NAMALWA (cell line): ENCODE measurements around the gene RAB3A.
A peak's percentile ranks its signal among the peaks of the same experiment; 100 is the strongest.

Experiments
- DNase-seq: peaks from one replicate; pipeline ENCODE4 v3.0.0-alpha.2; 2015; ENCODE audit warnings: low spot score

RAB3A gene, protein sequence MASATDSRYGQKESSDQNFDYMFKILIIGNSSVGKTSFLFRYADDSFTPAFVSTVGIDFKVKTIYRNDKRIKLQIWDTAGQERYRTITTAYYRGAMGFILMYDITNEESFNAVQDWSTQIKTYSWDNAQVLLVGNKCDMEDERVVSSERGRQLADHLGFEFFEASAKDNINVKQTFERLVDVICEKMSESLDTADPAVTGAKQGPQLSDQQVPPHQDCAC

DNA sequence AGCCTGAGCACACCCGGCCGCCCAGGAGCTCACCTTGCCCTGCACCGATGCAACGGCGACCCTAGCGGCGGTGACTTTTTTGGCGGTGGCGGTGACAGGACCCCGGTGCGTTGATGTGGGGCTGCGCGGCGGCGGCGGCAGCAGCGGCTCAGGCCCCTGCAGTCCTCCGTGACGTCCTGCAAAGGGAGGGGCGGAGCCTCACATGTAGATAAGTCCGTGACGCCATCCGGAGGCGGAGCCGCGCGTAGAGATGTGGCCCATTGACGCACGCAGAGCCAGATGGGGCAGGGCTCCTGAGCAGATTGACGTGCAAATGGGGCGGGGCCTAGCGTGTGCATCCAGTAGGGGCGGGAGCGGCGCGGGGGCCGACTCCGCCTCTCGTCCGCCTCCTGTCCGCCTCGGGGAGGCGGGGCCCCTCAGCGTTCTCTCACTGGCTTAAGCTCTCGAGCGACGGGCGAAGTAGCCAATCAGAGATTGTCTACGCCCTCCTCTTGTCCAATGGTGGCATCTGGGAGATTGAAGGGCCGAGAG is at the start of gene RAB3A:
RAB3A (minus strand) TSS at position 180 of the 531 bp plus-strand sequence. CDS start 1,302 bp downstream, outside the sequence.
- DNase-seq: peak; percentile 100

DNA sequence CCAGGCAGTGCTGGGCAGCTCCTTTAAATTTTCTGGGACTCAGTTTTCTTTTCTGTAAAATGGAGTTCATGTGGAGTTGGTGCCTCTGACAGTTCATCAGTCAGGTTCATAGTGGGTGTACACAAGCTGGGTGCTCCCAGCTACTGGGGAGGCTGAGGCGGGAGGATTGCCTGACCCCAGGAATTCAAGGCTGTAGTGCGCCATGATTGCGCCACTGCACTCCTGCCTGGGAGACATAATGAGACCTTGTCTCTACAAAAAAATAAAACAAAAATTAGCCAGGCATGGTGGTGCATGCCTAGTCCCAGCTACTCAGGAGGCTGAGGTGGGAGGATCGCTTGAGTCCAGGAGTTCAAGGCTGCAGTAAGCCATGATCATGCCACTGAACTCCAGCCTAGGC is 49.3 kb upstream of the RAB3A start:
- DNase-seq: no peak

DNA sequence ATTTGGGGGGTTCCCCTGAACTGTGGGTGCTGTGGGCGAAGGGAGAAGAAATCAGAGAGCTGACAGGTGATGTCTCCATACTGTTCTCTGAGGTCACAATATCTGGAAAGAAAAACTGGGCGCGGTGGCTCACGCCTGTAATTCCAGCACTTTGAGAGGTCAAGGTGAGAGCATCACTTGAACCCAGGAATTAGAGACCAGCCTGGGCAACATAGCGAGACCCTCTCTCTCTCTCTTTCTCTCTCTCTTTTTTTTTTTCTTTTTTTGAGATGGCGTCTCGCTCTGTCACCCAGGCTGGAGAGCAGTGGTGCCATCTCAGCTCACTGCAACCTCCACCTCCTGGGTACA is 48.5 kb upstream of the RAB3A start:
- no peak for DNase-seq

DNA sequence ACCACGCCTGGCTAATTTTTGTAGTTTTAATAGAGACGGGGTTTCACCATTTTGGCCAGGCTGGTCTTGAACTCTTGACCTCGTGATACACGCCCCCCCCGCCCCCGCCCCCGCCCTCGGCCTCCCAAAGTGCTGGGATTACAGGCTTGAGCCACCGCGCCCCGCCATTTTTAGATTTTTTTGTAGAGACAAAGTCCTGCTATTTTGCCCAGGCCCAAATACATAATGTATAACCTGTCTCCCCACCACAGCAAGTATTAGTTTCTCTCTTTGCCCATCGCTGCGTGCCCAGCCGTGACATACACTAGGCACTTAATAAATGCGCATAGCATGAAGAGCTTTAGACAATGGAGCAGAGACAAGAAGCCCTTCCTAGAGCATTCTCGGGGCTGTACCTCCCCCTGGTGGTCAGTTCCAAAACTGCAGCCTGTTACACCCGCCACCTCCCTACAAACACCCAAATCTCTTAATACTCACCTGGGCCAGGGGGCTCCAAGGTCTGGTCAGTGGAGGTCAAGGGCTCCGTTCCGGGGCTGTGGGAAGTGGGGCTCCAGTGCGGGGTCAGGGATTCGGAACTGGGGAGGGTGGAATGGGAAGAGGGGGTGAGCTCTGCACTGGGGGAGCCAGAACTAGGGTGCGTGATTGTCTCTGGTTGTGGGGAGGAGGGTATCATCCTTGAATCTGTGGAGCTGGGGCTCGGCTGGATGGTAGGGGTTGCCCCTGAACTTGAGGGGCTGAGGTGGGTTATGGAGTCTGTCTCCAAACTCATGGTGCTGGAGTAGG is 47.9 kb upstream of the RAB3A start:
- DNase-seq: peak; percentile 85

DNA sequence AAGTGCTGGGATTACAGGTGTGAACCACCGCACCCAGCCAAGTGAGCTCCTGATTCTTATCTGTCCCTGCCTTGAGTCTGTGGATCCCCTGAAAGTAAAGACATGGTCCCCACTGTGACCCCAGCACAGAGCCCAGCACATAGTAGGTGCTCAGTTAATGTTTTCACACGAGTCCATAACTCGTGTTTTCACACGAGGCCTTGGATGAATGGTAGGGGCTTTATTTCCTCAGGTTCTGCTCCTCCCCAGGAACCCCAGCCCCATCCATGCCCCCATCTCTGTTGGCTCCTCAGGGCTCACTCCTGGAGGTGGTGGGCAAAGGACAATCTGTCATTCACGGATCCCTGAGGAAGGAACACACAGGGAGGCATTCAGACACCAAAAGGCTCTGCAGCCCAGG is 46.0 kb upstream of the RAB3A start:
- no peak for DNase-seq

DNA sequence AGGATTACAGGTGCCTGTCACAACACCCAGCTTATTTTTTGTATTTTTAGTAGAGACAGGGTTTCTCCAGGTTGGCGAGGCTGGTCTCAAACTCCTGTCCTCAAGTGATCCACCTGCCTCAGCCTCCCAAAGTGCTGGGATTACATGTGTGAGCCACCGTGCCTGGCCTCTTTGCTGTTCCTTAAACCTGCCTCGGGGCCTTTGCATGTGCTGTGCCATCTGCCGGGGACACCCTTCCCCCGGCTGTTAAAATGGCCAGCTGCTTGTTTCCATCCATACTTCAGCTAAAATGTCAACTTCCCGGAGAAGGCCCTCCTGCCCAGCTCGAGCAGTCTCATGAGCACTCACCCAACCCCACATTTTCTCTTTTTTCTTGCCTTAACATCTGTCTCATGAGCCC is 41.5 kb upstream of the RAB3A start:
- no peak for DNase-seq

DNA sequence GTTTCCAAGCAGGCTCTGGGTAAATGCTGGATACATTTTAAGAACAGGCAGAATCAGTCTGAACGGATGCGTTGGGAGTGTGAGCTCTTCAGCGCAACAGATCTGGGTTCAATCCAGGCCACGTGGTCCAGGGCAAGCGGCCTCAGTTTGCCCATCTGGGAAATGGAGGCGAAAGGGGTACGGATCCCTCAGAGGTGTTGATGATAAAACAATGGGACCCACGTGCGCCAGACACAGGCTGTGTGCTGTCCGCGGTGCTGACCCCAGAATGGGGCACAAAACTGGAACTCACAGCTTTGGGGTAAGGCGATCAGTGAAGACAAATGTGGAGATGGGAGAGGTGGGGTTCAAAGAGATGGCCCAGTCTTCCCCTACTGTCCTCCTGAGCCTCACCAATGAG is 35.5 kb upstream of the RAB3A start:
- no peak for DNase-seq

DNA sequence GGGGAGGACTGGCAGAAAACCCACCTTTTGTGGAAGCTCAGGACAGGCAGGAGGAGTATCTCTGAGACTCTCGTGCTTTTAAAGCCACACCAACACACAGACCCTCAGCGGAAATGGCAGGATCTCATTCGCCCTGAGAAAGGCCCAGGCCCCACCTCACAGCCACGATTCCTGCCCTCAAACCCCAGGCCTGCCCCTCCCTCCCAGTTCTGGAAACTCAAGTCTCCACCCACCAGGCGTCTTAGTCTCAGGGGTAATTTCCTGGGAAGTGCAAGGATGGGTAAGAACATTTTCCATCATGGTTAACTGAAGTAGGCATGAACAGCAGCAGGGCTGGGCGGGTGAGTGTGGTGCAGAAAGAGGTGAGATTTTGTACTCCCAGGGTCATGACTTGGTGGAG is 30.4 kb upstream of the RAB3A start:
- DNase-seq: no peak

DNA sequence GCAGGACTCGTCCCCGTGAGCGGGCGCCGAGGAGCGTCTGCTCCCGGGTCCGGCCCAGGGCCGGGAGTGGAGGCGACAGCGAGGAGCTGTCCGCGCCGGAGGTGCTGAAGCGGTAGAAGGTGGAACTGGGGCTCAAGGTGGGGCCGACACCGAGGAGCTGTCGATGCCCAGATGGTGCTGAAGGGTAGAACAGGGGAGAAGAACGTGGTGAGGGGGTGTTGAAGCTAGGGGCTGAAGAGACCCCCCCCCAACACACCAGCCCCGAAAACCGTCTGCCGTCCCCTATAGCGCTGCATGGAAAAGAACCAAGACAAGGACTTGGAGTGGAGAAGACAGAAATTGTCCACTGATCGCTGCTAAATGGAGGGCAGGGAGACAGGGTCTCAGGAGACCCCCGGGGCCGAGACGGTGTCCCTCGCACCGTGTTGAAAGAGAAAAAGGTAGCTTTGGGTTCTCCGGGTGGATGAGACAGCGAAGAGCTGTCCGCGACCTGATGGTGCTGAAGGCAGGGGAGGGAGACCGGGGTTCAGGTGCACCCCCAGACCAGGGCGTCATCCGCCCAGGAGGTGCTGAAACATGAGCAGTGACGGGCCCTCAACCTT is 29.5 kb upstream of the RAB3A start:
- DNase-seq: no peak

DNA sequence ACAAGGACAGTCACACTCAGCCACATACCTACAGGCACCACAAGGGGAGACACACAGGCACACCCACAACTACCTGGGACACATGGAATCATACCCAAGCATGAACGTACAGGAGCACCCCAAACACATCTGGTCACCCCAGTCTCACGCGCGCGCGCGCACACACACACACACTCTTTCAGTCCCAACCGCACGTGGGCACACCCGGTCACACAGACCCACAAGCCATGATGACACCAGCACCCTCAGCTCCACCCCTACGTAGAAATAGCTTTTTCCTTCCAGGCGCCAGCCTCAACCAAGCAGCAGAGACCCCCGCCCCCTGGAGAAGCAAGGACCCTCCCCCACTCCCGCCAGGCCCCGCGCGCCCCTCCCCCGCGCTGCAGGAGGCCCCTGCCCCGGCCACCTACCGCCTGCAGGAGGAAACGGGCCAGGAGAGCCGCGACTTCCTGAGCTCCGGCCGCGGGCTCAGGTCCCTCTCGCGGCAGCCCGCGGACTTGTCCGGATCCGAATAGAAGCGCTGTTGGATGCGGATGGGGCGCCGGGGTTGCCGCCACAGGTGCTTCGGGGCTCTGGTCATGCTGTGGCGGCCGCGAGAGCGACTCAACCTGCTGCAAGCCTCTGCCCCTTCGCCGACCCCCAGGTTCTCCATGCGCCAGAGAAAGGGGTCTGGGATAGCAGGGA is 28.8 kb upstream of the RAB3A start:
- DNase-seq: no peak

DNA sequence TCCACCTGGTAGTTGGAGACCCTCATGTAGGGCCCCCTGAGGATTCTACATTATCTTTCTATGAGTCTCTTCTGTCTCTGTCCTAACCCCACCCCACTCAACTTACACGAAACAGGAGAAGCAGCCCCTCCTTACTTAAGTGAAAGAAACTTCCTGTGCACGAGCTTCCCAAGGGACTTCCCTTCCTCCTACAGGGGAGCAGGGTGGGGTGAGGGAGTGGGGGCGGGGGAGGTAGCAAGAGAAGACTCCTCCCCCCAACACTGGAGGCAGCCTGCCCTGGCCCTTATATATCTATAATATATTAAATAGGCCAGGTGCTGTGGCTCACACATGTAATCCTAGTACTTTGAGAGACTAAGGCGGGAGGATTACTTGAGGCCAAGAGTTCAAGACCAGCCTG is 27.9 kb upstream of the RAB3A start:
- DNase-seq: no peak

DNA sequence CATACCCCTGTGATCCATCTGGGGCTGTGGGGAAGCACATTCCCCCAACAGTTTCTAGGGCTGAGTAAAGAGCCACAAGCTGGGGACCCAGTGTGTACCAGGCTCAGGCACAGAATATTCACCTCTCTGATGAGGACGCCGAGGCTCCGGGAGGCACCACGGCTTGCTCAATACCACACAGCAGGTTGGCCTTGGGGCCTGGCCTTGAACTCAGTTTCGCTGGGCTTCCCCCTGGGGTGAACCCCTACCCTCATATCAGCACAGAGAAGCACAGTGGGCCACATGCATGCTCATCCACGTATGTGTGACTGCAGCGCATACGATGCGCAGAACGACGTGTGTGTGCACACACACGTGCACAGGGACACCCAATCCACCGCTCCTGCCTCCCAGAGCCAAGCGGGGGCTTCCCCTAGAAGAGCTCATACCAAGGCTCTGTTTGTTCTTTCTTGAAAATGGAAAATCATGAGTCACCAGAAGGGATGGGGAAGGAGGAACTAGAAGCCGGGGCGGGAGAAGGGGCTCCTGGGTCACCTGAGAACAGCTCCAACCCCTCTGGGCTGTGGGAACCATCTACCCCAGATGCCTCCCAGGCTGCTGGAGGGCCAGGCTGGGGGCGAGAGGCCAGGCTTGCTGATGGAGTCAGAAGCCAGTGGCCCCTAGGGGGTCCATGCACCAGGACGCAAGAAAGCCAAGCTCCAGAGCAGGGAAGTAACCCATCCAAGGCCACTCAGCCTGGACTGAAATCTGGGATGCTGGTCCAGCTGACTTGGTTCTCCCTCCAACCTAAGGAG is 27.3 kb upstream of the RAB3A start:
- no peak for DNase-seq

DNA sequence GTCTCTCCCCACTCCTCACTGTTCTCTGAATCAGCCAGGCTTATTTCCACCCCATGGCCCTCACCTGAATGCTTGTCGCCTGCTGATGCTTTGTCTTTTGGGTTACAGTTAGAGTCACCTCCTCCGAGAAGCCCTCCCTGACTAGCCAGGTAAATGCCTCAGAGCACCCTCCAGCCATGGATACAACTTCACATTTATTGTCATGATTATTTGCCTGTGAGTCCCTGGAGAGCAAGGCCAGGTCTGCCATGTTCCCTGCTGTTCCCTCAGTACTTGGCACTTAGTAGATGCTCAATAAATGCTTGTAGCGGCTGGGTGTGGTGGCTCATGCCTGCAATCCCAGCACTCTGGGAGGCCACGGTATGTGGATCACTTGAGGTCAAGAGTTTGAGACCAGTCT is 26.1 kb upstream of the RAB3A start:
- DNase-seq: no peak

DNA sequence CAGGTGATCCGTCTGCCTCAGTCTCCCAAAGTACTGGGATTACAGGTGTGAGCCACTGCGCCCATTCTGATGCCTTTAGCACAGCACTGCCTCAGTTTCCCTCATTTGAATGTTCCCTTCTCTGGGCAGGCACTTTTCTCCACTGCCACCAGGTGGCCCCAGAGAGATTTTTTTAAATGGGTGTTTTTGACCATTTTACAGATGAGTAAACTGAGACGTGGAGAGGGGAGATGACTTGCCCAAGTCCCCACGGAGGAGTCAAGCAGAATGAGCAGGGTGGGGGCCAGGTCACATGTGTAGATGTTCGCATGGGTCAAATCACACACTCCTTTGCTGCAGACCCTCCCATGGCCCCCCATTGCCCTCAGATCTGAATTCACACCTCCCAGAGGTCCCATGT is 25.6 kb upstream of the RAB3A start:
- peak; percentile 60 for DNase-seq

DNA sequence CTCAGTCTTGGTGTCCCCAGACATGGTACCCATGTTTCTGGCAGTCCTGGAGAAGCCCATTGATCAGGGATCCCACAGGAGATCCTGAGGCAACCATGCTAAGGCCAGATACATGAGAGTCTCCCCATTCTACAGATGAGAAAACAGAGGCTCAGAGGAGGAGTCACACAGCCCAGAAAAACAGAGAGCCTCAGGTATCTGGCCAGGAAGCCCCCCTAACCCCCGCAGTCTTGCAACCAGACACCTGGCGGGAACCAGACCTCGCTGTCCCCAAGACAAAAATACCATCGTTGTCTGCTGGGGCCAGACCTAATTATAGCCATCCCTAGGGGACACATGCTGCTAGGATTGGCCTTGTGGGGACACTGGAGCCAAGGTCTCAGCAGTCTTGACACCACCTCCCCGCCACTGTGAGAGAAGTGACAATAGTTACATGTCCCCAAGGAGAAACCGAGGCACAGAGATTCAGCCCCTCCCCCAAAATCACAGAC is 24.0 kb upstream of the RAB3A start:
- no peak for DNase-seq

DNA sequence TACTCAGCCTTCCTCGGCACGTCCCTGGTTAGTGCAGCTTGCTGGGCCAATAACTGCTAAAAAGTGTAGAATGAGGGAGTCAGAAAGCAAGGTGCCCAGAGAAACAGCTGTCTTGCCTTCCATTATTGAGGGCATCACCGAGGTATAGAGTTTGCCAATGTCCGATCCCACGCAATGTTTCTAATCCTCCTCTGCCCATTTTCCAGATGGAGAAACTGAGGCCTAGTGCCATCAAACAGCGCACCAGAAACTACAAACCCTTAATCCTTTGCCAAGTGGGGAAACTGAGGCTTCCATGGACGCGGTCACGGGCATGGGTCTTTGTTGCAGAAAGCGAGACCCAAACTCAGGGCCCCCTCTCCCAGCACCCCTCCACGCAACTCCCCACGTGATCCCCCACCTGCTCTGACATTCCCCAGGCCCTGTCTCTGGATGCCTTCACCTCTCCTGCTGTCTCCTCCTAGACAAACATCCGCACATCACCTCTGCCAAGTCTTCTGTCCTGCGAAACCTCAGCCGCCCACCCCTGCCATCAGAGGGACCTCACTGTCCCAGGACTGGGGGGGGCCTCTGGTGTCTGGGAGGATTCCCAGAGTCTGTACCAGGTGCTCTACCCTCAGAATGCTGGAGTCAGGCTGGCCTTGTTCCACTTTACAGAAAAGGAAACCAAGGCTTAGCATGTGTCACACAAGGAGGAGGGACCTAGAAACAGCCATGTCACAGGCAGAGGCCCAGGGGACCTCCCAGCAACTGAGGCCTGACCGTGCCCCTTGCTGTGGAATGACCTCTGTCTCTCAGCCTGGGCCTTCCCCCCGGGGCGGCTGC is 23.3 kb upstream of the RAB3A start:
- DNase-seq: peak; percentile 47

DNA sequence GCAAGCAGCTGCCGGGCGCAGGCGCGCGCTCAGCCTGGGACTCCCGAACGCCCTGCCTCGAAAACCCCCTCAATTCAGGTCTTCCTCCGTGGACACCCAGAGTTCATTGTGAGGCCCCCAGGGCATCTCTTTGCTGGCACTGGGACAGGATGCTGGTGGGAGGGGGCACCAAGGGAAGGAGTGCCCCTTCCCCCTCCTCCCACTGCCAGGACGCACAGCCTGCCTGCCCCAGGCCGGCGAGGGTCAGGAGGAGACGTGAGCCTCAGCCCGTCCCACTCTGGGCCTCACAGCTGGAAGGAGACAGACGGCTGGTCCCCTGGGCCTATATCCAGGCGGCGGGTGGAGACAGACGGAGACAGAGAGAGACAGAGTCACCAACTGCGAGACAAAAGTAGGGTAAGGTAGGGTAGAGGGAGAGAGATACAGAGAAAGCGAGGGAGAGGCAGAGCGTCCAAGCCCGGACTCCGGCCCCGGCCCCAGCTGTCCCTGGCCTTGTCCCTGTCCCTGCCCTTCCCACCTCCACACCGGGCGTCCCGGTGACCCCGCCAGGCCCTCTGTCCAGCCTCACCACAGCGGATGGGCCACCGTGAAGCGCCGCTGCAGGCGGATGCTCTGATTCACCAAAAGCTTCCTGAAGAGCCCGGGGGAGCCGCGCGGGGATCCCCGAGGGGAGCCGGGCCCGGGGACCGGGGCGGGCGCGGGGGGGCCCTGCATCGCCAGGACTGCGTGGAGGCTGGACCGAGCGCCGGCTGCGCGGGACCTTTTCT is 22.0 kb upstream of the RAB3A start, which contains the start of gene PDE4C:
PDE4C (minus strand) TSS at position 737 of the 767 bp plus-strand sequence; CDS start at position 714, 23 bp downstream.
- no peak for DNase-seq

DNA sequence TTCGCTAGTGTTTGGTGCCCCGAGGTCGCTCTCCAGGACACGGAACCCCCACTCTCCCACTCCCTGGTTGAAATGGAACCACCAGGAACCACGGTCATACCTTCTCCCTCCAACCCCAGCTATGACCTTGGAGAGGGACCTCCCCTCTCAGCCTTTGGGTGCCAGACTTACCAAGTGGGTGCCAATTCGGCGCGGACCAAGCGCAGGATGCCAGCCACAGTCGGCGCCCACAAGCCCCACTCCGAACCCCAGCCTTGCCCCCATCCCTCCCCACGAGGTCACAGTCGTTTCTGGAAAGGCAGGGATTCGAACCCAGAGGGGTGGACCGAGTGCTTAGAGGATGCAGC is 21.5 kb upstream of the RAB3A start:
- DNase-seq: no peak

DNA sequence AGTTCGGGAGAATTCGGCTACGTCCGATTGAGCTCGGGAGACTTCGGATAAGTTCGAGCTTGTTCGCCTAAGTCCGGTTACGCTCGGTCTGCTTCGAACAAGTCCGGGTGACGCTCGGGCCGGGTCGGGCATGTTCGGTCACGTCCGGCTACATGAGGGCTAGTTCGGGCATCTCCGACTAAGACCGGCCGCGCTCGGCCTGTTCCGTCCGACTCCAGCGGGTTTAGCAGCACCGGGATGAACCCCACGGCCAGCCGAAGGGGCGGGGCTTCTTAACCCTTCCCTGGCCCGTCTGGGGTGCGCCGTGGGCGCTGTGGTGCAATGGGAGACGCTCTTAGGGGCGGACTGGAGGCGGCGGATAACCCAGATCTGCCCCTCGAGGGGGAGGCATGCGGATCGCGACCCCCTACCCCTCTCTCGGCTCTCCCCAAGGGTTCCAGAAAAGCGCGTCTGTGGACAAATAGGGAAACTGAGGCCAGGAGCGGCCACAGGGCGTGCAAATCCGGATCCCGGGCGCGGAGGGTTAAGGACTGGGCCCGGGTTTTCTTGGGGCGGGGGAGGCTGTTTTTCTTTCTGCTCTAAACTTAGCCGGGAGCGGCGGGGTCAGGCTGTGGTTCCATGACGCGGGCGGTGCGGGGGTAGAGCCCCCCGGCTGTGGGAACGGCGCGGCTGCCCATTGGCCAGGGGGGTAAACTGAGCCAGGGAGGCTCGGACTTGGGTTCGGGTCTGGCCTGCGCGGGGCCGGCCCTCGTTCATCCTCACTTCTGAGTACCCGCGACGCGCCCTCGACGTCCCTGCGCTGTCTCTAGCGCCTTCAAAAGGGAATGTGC is 20.9 kb upstream of the RAB3A start:
- peak; percentile 94 for DNase-seq
